22Rv1 (cell line): ENCODE results near the gene C2CD2.
"Not testable (repeated sequence)": the region's sequence is repeated elsewhere in the genome, so short reads cannot be mapped to it uniquely, and the experiment has no call there.

Experiments used
- H3K27ac ChIP-seq: fragments of 450-650 bp; 2 replicates; pipeline ENCODE4 v1.5.1; 2017
- CTCF ChIP-seq: fragments of 450-650 bp; IDR thresholded peaks from 2 replicates; pipeline ENCODE4 v1.5.1; 2017; ENCODE audit warnings: mild to moderate bottlenecking
- ZFX ChIP-seq: fragments of 450-650 bp; IDR thresholded peaks from 2 replicates; pipeline ENCODE4 v1.6.1; 2017; ENCODE audit warnings: antibody characterized with exemption, borderline replicate concordance

The C2CD2 gene

GRCh38 chr21:41962425-41962966 is 8.7 kb upstream of the C2CD2 start:
- TF ChIP-seq CTCF (no peak), ZFX (no peak)
- H3K27ac ChIP-seq = no peak overlapping the region

GRCh38 chr21:41961753-41962152 is 7.9 kb upstream of the C2CD2 start:
- no peak for TF ChIP-seq CTCF
- no peak overlapping the region for H3K27ac ChIP-seq

- no peak for TF ChIP-seq CTCF
- TF ChIP-seq ZFX = no peak
- no peak overlapping the region for H3K27ac ChIP-seq
These were observed 7.5 kb upstream of the C2CD2 start for GRCh38 chr21:41961282-41961701.

GRCh38 chr21:41960386-41960785 is 6.6 kb upstream of the C2CD2 start:
- no peak for TF ChIP-seq ZFX
- TF ChIP-seq CTCF = no peak
- H3K27ac ChIP-seq = no peak overlapping the region

- not testable (repeated sequence) for H3K27ac ChIP-seq
These were observed 5.9 kb upstream of the C2CD2 start for GRCh38 chr21:41959697-41960096.

GRCh38 chr21:41958886-41959563 is 5.2 kb upstream of the C2CD2 start:
- TF ChIP-seq CTCF = no peak
- TF ChIP-seq ZFX = no peak
- H3K27ac ChIP-seq = no peak overlapping the region

- TF ChIP-seq CTCF (no peak), ZFX (no peak)
- no peak overlapping the region for H3K27ac ChIP-seq
These were observed 4.4 kb upstream of the C2CD2 start for GRCh38 chr21:41957991-41958766.
